Hematopoietic multipotent progenitor cell (in vitro differentiated cells): ENCODE results near the gene ZNRF3. TPM values are rescaled to one million over a fixed set of nuclear protein-coding genes. Genes with fewer than 3 reads are reported as not detected.
"Not testable (repeated sequence)": the region's sequence is repeated elsewhere in the genome, so short reads cannot be mapped to it uniquely, and the experiment has no call there.

ENCODE experiments used
- DNase-seq, 3 donors: peaks; one replicate each; pipeline ENCODE4 v3.0.0-alpha.2; 2011 to 2015; ENCODE audit warnings: low read depth in 2 of 3, low spot score in 2 of 3
- total RNA-seq: library from RNA; depleted of rRNA; stranded (reverse); fragments of >200 nt; gene quantifications from one replicate; pipeline ENCODE4 v1.2.3, GENCODE V29; 2012

ZNRF3 gene
- 3.2 TPM for total RNA-seq

DNA sequence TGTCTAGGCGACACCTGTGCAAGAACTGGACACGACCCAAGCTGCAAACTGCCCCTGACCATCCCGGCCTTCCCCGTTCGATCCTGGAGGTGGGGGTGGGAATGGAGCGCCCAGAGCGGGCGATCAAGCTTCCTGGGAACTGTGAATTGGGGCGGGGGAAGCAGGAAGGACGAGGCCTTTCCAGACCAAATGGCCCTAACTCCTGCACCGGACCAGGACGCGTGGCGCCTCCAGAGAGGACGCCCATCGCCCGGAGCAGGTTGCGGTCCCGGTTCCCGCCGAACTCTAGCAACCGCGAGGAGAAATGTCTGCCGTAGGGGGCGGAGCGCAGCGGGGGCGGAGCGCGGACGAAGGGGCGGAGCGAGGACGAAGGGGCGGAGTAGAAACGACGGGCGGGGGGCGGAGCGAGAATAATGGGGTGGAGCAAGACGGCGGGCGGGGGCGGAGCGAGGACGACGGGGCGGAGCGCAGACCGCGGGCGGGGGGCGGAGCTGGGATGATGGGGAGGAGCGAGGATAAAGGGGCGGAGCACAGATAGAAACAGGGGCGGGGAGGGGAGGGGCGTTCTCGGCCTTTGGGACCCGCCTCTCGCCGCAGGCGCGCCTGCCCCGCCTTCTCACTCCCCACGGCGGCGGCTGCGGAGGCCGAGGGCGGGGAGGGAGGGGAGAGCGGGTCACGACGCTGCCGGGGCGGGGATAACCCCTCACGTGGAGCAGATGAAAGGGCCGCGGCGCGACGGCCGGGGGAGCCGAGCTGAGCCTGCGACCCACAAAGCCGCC is at the start of gene ZNRF3:
Gene ZNRF3, plus strand, starts transcription at position 695 of the 779 bp plus-strand sequence. CDS start 195 bp downstream, outside the sequence.
- peak; percentile 88 to 92 (median 91) for DNase-seq

DNA sequence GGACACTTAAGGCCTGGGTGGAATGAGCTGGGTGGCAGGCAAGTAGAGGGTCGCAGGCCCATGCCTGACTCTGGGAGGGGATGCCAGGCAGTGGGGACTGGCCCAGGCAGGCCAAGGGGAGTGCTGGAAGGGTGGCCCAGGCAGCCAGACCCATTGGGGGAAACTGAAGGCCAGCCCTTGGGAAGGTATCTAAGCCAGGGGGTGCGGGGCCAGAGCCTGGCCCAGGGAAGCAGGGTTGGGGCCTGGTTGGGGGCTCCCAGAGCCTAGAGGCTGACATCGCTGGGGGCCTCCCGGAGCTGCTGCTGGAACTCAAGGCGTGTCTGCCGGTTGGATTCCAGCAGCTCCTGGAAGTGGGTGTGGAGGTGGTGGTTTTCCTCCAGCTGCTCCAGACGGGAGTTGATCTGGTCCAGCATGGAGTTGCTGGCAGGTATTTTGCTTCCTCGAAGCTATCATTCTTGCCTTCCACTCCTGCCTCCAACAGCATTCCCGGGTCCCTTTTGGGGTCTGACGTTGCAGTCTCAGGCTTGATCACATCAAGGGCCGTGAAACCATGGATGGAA is 47.7 kb upstream of the ZNRF3 start:
- no peak for DNase-seq

DNA sequence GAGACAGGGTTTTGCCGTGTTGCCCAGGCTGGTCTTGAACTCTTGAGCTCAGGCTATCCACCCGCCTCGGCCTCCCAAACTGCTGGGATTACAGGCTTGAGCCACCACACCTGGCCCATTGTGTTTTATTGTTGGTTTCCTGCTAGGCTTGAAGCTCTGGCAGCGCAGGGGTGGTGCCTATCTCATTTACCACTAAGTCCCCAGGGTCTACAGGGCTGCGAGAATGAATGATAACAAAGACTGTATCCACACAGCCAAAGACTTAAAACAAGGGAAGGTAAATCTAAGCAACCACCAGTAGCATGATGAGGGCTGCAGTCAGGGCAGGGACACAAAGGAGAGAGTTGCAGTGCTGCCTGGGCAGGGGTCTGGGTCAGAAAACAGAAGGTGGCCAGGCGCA is 45.7 kb upstream of the ZNRF3 start:
- no peak for DNase-seq

DNA sequence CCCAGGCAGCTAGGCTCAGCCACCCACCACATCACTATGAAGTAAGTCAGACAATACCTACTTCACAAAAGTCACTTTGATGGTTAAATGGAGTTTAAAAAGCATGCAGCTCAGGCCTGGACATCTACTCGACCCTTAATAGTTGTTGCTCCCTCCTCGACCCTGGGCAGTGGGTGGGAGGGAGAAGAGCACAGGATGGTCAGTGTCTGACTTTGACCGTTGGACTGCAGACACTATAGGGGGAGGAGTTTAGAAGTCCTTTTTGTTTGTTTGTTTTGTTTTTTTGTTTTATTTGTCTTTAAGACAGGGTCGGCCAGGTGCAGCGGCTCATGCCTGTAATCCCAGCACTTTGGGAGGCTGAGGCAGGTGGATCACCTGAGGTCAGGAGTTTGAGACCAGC is 44.4 kb upstream of the ZNRF3 start:
- DNase-seq: no peak

DNA sequence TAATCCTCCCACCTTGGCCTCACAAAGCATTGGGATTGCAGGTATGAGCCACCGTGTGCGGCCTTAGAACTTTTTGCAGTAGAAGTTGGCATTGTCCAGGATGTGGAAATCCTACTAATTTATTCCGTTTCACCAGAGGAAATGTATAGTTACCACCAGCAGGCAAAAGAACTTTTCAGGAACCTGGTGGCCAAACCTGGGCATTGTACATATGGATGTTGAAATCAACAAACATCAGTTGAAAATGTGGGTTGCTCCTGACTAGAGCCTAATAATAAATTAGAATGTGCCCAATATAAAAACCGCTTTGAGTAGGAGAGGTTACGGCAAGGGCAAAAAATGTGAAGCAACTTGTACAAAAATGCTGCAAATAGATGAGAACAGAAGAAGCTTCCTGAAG is 42.3 kb upstream of the ZNRF3 start:
- no peak for DNase-seq

DNA sequence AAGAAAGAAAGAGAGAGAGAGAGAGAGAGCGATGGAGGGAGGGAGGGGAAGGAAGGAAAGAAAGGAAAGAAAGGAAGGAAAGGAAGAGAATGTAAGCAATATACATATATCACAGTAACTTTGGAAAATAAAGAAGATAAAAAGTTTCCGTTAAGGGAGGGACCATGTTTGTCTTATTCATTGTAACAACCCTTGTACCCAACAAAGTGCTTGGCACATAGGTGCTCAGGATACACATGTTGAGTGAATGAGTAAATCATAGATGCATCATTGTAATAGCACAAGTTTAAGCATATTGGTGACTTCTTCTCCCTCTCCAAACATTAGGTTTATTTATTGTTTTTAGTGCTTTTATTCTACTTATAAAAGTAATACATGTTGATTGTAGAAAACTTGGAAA is 39.7 kb upstream of the ZNRF3 start:
- no peak for DNase-seq

DNA sequence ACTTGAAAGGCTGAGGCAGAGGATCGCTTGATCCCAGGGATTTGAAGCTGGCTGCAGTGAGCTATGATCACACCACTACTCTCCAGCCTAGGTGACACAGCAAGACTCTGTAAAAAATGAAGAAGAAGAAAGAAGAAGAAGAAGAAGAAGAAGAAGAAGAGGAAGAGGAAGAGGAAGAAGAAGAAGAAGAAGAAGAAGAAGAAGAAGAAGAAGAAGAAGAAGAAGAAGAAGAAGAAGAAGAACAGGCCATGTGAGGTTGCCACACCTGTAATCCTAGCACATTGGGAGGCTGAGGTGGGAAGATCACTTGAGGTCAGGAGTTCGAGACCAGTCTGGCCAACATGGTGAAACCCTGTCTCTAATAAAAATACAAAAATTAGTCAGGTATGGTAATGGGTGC is 39.1 kb upstream of the ZNRF3 start:
- not testable (repeated sequence) for DNase-seq

DNA sequence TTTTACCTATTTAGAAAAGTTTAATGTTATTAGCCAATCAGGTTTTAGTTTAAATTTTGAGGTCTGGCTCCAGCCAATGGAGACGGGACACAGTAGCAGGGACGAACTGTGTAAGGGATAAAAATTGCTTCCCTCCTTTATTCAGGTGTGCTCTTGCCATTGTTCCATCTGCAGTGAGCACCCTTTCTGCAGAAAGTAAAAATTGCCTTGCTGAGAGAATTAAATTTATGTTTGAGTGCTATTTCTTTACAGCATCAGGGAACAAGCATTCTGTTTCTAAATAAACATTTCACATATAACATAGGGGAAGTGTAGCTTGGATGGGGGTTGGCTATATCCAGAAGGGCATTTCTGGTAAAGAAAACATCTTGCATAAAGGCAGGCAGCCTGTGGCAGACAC is 36.4 kb upstream of the ZNRF3 start:
- DNase-seq: no peak

DNA sequence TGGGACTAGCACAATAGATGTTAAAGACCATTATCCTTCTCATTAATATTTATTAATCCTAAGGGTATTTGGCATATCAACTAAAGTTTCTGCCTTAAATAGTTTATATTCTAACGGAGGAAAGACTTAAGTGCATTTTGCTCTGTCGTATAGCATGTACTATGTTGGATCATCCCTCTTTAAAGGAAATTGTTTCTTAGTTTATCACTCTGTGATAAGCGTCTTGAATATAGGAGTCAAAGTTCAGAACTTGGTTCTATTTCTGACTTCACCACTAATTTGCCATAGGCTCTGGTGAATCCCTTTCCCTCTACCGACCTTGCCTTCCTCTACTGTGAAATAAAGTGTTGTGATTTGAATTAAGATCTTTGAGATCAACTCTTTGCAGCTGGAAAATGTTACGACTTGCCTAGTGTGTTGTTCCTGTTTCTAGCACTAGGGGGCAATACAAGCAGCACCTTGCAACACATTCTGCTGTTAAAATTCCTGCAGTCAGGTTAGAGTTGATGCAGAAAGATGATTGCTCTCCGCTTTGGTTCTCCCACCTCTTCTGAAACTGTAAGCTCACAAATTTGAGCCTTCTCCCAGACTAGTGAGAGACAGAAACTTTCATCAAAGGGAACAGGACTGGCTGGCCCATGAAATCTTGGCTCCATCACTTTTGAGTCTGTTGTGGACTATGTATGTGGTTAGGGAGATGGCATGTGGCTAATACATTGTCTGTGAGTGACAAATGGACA is 27.8 kb upstream of the ZNRF3 start:
- peak; percentile 39 to 81 (median 63) for DNase-seq

DNA sequence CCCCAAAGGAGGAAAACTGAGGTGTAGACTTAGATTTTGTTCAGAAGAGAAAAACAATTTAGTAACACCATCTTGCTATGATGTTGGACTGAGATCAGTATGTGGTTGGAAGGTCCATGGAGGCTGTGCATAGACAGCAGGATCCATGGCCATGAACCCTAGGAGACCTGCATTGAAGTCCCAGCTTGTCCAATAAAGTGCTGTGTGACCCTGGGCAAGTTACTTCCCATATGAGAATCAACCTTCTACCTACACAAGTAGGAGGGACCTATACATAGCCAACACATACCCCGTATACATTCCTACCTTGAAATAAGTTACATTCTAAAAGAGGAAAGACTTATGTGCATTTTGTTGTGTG is 27.3 kb upstream of the ZNRF3 start:
- no peak for DNase-seq

DNA sequence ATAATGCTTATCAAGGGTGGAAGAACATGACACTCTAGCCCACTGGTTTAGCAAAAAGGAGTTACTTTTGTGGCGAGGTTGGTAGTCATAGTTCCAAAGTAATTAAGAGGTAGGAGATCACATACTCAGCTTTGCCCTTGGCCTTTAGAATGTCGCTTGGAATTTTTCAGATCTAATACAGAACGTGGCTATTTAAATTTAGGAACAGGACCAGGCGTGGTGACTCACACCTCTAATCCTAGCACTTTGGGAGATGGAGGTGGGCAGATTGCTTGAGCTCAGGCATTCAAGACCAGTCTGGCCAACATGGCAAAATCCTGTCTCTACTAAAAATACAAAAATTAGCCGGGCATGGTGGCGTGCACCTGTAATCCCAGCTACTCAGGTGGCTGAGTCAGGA is 26.1 kb upstream of the ZNRF3 start:
- DNase-seq: no peak

DNA sequence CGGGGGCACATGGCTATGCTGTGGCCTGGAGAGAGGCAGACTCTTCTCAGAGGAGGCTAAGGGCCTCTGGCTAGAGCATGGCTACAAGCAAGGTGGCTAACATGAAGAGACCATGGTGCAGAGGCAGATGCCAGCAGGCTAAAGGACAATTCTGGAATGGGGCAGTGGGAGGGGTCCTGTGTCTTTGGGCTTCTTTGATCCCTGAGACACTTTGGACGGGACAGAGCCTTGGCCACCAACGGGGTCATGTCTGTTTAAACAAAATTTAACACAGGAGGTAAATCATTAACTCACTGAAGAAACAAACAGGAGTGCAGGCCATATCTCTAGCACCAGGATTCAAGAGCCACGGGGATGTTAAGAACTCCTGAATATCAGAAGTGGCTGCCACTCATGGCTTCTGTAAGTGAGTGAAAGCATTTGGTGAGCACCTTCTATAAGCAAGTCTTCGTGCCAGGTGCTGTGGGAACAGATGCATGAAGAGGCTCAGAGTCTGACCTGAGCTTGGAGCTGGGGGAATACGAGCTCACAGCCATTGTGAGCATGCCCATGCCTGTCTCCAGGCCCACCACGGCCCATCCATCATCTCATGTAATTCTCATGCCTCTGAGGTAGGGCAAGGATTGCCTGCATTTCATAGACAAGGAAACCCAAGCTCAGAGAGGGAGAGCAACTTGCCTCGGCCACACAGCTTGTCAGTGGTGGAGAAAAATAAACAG is 18.3 kb upstream of the ZNRF3 start:
- DNase-seq: no peak

DNA sequence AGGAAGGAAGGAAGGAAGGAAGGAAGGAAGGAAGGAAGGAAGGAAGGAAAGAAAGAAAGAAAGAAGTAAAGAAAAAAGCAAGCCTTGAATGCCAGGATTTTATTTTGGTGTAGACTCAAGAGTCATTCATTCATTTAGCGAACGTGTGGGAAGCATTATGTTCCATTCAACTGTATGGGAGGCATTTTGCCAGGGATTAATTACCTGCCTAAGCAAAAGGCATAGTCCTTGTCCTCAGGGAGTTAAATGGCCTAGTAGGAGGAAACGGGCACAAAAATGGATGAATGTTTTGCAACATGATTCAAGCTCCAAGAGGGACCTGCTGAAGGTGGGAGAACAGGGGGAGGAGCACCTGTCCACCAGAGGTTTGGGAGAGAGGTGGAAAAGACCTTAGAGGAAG is 16.2 kb upstream of the ZNRF3 start:
- DNase-seq: no peak

DNA sequence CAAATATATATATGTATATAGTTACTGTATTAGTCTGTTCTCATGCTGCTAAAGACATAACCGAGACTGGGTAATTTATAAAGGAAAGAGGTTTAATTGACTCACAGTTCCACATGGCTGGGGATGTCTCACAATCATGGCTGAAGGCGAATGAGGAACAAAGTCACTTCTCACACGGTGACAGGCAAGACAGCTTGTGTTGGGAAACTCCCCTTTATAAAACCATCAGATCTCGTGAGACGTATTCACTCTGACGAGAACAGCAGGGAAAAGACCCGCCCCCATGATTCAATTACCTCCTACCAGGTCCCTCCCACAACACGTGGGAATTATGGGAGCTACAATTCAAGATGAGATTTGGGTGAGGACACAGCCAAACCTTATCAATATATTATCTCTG is 15.0 kb upstream of the ZNRF3 start:
- DNase-seq: peak in 2 of 3 donors; percentile 63 to 88

DNA sequence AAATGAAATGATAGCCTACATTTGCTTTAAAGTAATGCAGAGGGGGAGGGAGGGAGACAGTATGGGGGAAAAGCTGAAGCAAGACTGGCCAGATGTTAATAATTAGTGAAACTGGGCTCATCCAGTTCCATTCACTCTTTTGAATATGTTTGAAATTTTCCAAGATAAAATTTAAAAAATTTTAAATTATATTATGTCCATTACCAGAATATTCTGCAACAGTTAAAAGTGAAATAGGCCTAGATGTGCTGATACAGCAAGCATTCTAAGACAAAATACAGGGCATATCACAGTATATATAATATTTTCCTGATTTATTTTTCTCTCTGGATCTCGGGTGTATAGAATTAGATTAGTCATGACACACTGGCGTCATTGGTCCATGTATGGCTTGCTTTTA is 13.6 kb upstream of the ZNRF3 start:
- no peak for DNase-seq

DNA sequence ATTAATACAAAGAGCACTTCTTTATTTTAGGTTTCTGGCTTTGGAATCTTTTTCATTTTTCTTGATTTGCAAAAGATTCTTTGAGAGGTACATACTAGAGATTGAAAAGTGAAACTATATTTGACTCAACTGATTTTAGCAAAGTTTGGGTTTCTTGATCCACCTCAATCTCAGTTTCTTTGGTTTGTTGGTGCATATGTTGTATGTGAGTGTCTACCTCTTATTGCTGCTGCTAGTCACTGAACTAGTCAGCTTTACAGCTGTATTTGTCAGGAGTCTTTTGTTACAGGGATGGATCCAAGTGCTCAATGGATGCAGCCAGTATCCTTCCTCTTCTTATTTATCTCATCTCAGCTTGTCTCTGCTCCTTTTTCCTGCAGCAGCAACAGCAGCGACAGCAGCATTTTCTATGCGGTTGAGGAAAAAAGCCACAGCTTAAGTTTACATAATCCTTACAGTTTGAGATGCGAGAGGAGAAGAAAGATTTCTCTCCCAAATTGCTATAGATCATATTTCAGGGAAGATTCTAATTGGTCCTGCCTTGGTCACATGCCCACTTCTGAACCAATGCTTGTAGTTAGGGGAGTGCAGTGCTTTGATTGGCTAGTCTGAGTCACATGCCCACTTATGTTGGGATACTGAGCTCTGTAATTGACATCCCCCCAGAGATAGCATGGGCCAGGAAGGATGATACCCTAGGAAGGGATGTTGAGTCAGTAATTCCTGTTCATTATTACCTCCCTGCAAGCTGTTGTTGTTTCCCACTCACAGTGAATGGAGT is 10.0 kb upstream of the ZNRF3 start:
- no peak for DNase-seq

DNA sequence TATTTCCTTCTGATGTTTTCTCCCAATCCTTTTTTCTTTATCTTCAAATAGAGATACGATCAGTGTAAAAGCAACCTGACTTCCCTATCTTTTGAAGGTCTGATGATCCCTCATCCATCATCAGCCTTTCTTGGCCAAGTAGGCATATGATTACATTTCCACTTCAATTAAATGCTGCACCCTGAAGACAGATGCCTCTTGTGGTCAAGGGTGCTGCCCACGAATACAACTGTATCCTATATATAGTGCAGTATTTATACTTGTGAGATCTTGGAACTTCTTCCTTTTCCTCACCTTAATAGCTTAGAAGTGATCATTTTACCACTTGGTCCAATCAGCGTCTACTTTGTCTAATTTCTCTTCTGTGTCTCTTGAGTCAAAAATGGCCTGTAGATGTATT is 9.3 kb upstream of the ZNRF3 start:
- DNase-seq: no peak

DNA sequence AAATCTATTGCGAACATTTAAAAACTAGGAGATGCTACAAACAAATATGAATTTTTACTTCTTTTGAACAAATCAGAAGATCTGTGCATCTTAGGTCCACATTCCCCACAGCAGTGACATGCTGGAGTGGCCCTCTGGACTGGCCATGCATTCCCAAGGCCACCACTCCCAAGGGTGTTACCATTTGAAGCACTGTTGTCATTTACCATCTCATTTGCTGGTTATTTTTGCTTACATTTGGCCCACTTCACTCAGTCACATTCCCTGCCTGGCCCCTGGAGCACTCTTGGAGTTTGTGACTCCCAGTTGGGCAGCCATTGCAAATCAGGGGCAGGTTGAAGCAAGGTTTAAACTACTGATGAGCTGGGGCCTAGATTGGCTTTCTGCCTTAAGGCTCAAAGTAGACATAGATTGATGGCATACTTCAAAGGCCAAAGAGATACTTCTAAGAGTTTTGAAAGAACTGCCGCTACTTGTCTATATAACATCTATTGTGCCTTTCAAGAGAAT is 8.5 kb upstream of the ZNRF3 start:
- DNase-seq: no peak

DNA sequence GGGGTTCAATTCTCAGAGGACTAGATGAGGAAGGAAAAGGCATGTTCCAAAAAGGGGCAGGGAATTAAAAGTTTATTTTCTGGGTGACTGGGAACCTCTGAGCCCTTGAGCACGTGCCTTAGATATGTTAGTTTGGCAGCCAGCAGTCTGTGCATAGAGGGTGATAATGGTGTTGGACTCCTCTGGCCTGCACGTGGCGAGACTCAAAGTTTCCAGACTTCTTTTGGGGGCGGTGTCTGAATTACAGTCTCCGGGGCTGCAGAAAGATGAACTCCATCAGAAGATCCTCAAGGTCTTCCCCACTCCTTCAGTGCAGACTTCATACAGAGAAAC is 861 bp upstream of the ZNRF3 start:
- DNase-seq: peak in 2 of 3 donors; percentile 15 to 57

DNA sequence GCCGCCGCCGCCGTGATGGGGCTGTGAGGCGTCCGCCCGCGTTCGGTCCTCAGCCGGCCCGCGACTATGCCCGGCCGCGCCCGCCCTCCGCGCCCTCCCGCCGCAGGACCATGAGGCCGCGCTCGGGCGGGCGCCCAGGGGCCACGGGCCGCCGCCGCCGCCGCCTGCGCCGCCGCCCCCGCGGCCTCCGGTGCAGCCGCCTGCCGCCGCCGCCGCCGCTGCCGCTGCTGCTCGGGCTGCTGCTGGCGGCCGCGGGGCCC is 215 bp downstream of the ZNRF3 start:
- no peak for DNase-seq
